Neural progenitor cell (in vitro differentiated cells): ENCODE results near the gene ELOVL1.

ENCODE experiments used
- EZH2 ChIP-seq: fragments of 200-600 bp; sonication (generic); IDR thresholded peaks from 2 replicates; pipeline ENCODE4 v1.6.1; 2017; ENCODE audit warnings: antibody characterized with exemption, mild to moderate bottlenecking, moderate library complexity
- EZH2phosphoT487 ChIP-seq: fragments of 200-600 bp; sonication (generic); IDR thresholded peaks from 2 replicates; pipeline ENCODE4 v1.6.1; 2017; ENCODE audit warnings: antibody characterized with exemption
- TF ChIP-seq, protein P1 (sequence below): fragments of 200-600 bp; sonication (generic); IDR thresholded peaks from 2 replicates; pipeline ENCODE4 v1.5.1; 2017; ENCODE audit warnings: antibody characterized with exemption, mild to moderate bottlenecking

DNA sequence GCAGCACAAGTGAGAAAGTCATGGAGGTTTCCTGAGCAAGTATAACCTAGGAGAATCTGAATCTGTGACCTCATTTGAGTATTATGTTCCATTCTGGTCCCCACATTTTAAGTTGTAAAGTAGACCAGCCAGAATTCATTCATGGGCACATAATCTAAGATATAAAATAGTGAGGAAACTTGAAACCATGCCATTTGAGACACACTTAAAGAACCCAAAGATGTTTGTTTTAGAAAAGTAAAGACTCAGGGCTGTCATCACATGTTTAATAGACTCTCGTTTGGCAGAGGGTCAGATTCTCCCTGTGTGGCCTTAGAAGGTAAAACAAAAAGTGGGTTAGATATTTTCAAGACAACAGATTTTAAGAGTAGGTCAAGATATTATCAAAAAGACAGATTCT lies 28.2 kb upstream of the ELOVL1 start:
- TF ChIP-seq, protein P1, sequence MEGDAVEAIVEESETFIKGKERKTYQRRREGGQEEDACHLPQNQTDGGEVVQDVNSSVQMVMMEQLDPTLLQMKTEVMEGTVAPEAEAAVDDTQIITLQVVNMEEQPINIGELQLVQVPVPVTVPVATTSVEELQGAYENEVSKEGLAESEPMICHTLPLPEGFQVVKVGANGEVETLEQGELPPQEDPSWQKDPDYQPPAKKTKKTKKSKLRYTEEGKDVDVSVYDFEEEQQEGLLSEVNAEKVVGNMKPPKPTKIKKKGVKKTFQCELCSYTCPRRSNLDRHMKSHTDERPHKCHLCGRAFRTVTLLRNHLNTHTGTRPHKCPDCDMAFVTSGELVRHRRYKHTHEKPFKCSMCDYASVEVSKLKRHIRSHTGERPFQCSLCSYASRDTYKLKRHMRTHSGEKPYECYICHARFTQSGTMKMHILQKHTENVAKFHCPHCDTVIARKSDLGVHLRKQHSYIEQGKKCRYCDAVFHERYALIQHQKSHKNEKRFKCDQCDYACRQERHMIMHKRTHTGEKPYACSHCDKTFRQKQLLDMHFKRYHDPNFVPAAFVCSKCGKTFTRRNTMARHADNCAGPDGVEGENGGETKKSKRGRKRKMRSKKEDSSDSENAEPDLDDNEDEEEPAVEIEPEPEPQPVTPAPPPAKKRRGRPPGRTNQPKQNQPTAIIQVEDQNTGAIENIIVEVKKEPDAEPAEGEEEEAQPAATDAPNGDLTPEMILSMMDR = no peak
- TF ChIP-seq EZH2 (no peak), EZH2phosphoT487 (no peak)
